ENCODE results near the gene CTIF. TPM values are rescaled to one million over a fixed set of nuclear protein-coding genes. Genes with fewer than 3 reads are reported as not detected.

Gene CTIF
- total RNA-seq, 1 donor from 2014 or later, result 35.1 TPM

DNA sequence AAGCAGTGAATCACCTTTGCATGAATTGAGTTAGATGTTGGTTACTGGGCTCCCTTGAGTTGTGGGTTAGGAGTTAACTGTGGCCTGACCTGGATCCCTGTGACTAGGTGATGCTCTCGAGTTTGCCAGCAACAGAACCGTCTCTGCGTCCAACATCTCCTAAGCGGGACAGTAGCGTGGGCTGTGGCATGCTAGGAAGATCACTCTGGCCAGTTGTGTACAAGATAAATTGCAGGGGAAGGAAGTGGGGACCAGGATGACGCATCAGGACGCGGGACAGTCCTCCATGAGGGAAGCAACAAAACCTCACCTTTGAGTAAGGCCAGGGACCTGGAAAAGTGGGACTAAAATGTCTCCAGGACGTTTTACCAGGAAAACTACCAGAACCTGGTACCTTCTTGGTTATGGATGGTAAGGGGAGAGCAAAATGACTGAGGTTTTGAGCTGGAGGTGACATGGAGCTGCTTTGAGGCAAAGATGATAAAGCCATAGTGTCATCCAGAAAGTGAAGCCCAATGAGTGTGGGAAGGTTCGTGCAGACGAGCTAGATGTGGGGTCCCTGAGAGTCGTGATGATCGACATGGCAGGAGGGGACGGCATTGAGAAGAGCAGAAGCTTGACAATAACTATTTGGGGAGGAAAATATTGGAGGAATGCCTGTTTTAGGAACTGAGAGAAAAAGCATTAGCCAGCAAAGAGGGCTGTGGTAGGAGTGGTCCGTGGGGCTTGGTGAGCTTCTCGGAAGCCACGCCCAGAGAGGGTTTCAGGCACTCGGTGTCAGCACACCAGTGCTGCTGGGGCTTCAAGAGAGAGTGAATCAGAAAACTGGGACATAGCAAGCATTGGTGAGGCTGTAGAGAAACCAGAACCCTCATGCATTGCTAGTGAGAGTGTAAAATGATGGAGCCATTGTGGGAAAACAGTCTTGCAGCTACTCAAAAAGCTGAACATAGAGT, 316.9 kb downstream of the CTIF start:
- H3K27ac ChIP-seq, result no peak overlapping the region
- TF ChIP-seq POLR2AphosphoS5 (IDR thresholded peaks at IDR 0.05; ENCODE audit: insufficient read depth in 1 of 2, low read depth in 1 of 2) (no peak), CTCF (IDR thresholded peaks at IDR 0.05) (no peak), POLR2A (IDR thresholded peaks at IDR 0.05) (no peak)
- intact Hi-C loops (cut with DNase I), result no loop called here
- peaks cover 36% of the 10 kb centered on the region for H3K4me1 ChIP-seq
- H3K4me3 ChIP-seq, result no peak overlapping the region
- DNase-seq (ENCODE audit: extremely low spot score in 2 of 2), result no peak
- H3K36me3 ChIP-seq, result no peaks in the 10 kb centered on the region
- H3K27me3 ChIP-seq, result no peaks in the 10 kb centered on the region
- H3K9me3 ChIP-seq, result no peaks in the 10 kb centered on the region

- H3K36me3 ChIP-seq, result no peaks in the 10 kb centered on the region
- no peak for DNase-seq (ENCODE audit: extremely low spot score in 2 of 2)
- intact Hi-C loops (cut with DNase I), result no loop called here
- no peak for TF ChIP-seq POLR2AphosphoS5 (IDR thresholded peaks at IDR 0.05; ENCODE audit: insufficient read depth in 1 of 2, low read depth in 1 of 2)
- no peak for TF ChIP-seq CTCF (IDR thresholded peaks at IDR 0.05)
- TF ChIP-seq POLR2A (IDR thresholded peaks at IDR 0.05), result no peak
- peaks cover 26% of the 10 kb centered on the region for H3K4me1 ChIP-seq
- H3K27ac ChIP-seq, result no peak overlapping the region
- no peak overlapping the region for H3K4me3 ChIP-seq
- no peaks in the 10 kb centered on the region for H3K9me3 ChIP-seq
- no peaks in the 10 kb centered on the region for H3K27me3 ChIP-seq
Measured at GRCh38 chr18:48857023-48857694, 318.3 kb downstream of the CTIF start.

- TF ChIP-seq CTCF (IDR thresholded peaks at IDR 0.05) (no peak), POLR2A (IDR thresholded peaks at IDR 0.05) (no peak), POLR2AphosphoS5 (IDR thresholded peaks at IDR 0.05; ENCODE audit: insufficient read depth in 1 of 2, low read depth in 1 of 2) (no peak)
- no peaks in the 10 kb centered on the region for H3K9me3 ChIP-seq
- no peak for DNase-seq (ENCODE audit: extremely low spot score in 2 of 2)
- H3K27ac ChIP-seq, result peak overlapping the region; percentile 2
- H3K36me3 ChIP-seq, result no peaks in the 10 kb centered on the region
- no peak overlapping the region for H3K4me3 ChIP-seq
- intact Hi-C loops (cut with DNase I), result no loop called here
- peaks cover 26% of the 10 kb centered on the region for H3K4me1 ChIP-seq
- H3K27me3 ChIP-seq, result no peaks in the 10 kb centered on the region
Measured at GRCh38 chr18:48858676-48859075, 319.8 kb downstream of the CTIF start.

GRCh38 chr18:48859311-48860268, 320.8 kb downstream of the CTIF start:
- Histone ChIP-seq H3K27ac (peak overlapping the region; percentile 15), H3K4me3 (no peak overlapping the region), H3K4me1 (peaks cover 26% of the 10 kb centered on the region), H3K9me3 (no peaks in the 10 kb centered on the region), H3K27me3 (no peaks in the 10 kb centered on the region), H3K36me3 (no peaks in the 10 kb centered on the region)
- intact Hi-C loops (cut with DNase I), result no loop called here
- TF ChIP-seq POLR2AphosphoS5 (IDR thresholded peaks at IDR 0.05; ENCODE audit: insufficient read depth in 1 of 2, low read depth in 1 of 2) (peak in 1 of 2 donors; percentile 34), POLR2A (IDR thresholded peaks at IDR 0.05) (no peak)
- no peak for DNase-seq (ENCODE audit: extremely low spot score in 2 of 2)
